Left lung (tissue), 10 donors: ENCODE measurements around the gene HERC2. TPM values are rescaled to one million over a fixed set of nuclear protein-coding genes. Genes with fewer than 3 reads are reported as not detected.
"Not testable (repeated sequence)": the region's sequence is repeated elsewhere in the genome, so short reads cannot be mapped to it uniquely, and the experiment has no call there.

ENCODE experiments used
- ATAC-seq: fragments of 200-7000 bp; cut with Tn5 transposase; one replicate; pipeline ENCODE4 v1.9.1; 2020; ENCODE audit warnings: moderate library complexity
- DNase-seq, 4 donors: peaks; one replicate each; pipeline ENCODE4 v3.0.0-alpha.2; 2013 to 2020
- H3K27ac ChIP-seq, 2 donors: fragments of 200-600 bp; sonication (generic) in 1 of 2; one replicate each; pipeline versions ENCODE4 v1.5.0 to v1.8.0; 2020 to 2021
- H3K27me3 ChIP-seq, 2 donors: fragments of 200-600 bp; sonication (generic) in 1 of 2; one replicate each; pipeline versions ENCODE4 v1.5.0 to v1.8.0; 2020 to 2021
- H3K36me3 ChIP-seq, 2 donors: fragments of 200-600 bp; sonication (generic) in 1 of 2; one replicate each; pipeline versions ENCODE4 v1.5.0 to v1.8.0; 2020 to 2021
- H3K4me1 ChIP-seq, 2 donors: fragments of 200-600 bp; one replicate each; pipeline ENCODE4 v1.8.0; 2021
- H3K4me3 ChIP-seq, 2 donors: fragments of 200-600 bp; sonication (generic) in 1 of 2; one replicate each; pipeline versions ENCODE4 v1.5.0 to v1.8.0; 2020 to 2021; ENCODE audit warnings: mild to moderate bottlenecking in 1 of 2
- H3K9me3 ChIP-seq, 2 donors: fragments of 200-600 bp; sonication (generic) in 1 of 2; one replicate each; pipeline versions ENCODE4 v1.5.0 to v1.8.0; 2020 to 2021
- CTCF ChIP-seq, 2 donors: fragments of 200-600 bp; sonication (generic) in 1 of 2; IDR thresholded peaks; one replicate each; pipeline versions ENCODE4 v1.5.0 to v1.8.0; 2021; ENCODE audit warnings: antibody characterized with exemption in 2 of 2
- intact Hi-C, 2 donors: fragments of 100-400 bp; cut with DNase I; formaldehyde crosslinking; loops; one replicate each; pipeline versions ENCODE4 v1.11.2 to v1.14.2; 2022
- polyA plus RNA-seq, 6 donors: library from polyadenylated mRNA; unstranded; fragments of 120-200 nt; gene quantifications; one replicate each; pipeline ENCODE4 v1.2.1, GENCODE V29; 2013; ENCODE audit not compliant: insufficient read length in 6 of 6
- total RNA-seq, 2 donors: library from RNA; stranded (reverse); fragmentation: NEBNext Ultra II Directional; extraction: Animal tissue kit (Norgen Biotek cat#: 25700); gene quantifications; one replicate each; pipeline ENCODE4 v1.2.1, GENCODE V29; 2021
- donor health status: DM: no; HTN: yes; CAD: no.
- donor health status: DM: no; HTN: no; CAD: no.

The HERC2 gene
- total and polyA plus RNA-seq, 8 donors, result 52.7 to 68.6 (median 56.4) TPM

DNA sequence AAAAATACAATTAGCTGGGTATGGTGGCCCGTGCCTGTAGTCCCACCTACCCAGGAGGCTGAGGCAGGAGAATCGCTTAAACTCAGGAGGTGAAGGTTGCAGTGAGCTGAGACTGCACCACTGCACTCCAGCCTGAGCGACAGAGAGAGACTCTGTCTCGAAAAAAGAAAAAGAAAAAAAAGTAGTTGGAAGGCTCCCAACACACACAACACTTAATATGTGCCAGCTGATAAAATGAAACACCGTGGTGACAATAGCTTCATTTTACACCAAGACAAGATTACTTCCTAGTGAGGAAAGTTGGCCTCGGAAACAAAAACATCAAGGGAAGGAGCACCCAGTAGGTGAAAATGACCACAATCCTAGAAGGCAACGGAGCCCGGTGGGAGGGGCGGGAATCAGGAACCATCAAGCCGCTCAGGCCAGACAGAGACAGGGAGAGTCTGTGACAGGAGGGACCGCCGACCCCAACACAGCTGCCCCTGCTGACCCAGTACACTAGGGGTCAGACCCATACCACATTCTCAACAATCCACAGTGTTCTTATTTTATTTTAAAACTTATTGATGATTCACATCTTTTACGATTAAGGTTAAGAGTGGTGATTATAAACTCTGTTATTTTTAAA, 168.4 kb downstream of the HERC2 start:
- TF ChIP-seq CTCF (IDR thresholded peaks at IDR 0.05), result no peak
- Histone ChIP-seq H3K27ac (no peak overlapping the region), H3K36me3 (peaks cover 0 to 18% of the 10 kb centered on the region in 2 donors), H3K9me3 (peaks cover 0 to 8% of the 10 kb centered on the region in 2 donors), H3K4me1 (no peaks in the 10 kb centered on the region), H3K4me3 (no peak overlapping the region), H3K27me3 (no peaks in the 10 kb centered on the region)
- peak in 1 of 4 donors; percentile 47 for DNase-seq
- intact Hi-C loops, result no loop called here
- ATAC-seq, result no peak

DNA sequence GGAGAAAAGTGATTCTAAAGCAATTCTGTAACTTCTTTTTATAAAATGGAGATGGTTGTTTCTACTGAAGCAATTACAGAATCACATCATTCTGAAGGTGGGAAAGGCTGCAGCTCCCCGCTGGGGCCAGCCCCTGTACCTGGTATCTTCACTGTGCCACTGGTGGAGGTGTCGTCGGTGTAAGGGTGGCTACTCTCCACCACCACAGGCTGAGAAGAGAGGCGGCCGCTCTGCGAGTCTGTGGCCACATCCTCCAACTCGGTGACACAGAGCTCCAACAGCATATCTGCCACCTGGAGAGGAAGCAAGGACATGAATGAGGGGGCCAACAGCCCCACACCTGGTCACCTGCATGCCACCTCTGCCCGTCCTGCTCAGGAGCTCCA, 169.4 kb downstream of the HERC2 start:
- peaks cover 0 to 18% of the 10 kb centered on the region in 2 donors for H3K36me3 ChIP-seq
- H3K4me3 ChIP-seq, intact Hi-C loops, H3K9me3 ChIP-seq, H3K27me3 ChIP-seq, ATAC-seq, H3K27ac ChIP-seq, H3K4me1 ChIP-seq: not testable (repeated sequence)
- peak in 1 of 4 donors; percentile 45 for DNase-seq

- H3K4me3 ChIP-seq, H3K9me3 ChIP-seq, DNase-seq, H3K27ac ChIP-seq, H3K4me1 ChIP-seq, intact Hi-C loops, H3K27me3 ChIP-seq: not testable (repeated sequence)
- peak; percentile 62 for ATAC-seq
- H3K36me3 ChIP-seq, result peaks cover 0 to 18% of the 10 kb centered on the region in 2 donors
Observed at GRCh38 chr15:28151864-28152537, 170.0 kb downstream of the HERC2 start.

- intact Hi-C loops, result no loop called here
- DNase-seq (no peak), ATAC-seq (no peak)
- H3K4me3 ChIP-seq, result no peak overlapping the region
- peaks cover 0 to 8% of the 10 kb centered on the region in 2 donors for H3K9me3 ChIP-seq
- H3K36me3 ChIP-seq, result peaks cover 0 to 46% of the 10 kb centered on the region in 2 donors
- H3K4me1 ChIP-seq, result no peaks in the 10 kb centered on the region
- TF ChIP-seq CTCF (IDR thresholded peaks at IDR 0.05), result no peak
- no peaks in the 10 kb centered on the region for H3K27me3 ChIP-seq
- H3K27ac ChIP-seq, result no peak overlapping the region
Observed at GRCh38 chr15:28147801-28148200, 174.2 kb downstream of the HERC2 start.

DNA sequence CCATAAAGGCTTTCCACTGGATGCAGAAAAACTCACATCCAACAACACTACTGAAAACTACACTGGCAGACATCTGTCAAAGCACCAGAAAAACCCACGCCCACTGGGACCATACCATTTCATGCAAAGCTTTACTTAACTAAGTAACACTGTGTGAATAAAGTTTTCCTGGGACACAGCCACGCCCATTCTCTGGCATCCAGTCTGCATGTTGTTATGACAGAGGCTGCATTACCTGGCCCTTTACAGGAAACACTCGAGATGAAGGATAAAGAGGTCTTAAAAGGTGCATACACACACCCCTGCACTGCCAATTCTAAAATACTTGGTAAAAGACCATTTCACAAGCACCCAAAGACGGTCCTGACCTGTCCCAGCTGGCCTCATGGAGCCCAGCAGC, 176.6 kb downstream of the HERC2 start:
- H3K4me1 ChIP-seq, H3K4me3 ChIP-seq, DNase-seq, H3K27me3 ChIP-seq, H3K9me3 ChIP-seq, ATAC-seq, H3K27ac ChIP-seq, intact Hi-C loops: not testable (repeated sequence)
- peaks cover 0 to 56% of the 10 kb centered on the region in 2 donors for H3K36me3 ChIP-seq

GRCh38 chr15:28140062-28140461, 181.9 kb downstream of the HERC2 start:
- Histone ChIP-seq H3K4me1 (no peaks in the 10 kb centered on the region), H3K4me3 (no peak overlapping the region), H3K27me3 (no peaks in the 10 kb centered on the region), H3K27ac (no peak overlapping the region), H3K36me3 (peaks cover 0 to 58% of the 10 kb centered on the region in 2 donors), H3K9me3 (no peaks in the 10 kb centered on the region)
- DNase-seq (no peak), ATAC-seq (no peak)
- intact Hi-C loops, result no loop called here
- TF ChIP-seq CTCF (IDR thresholded peaks at IDR 0.05), result no peak

DNA sequence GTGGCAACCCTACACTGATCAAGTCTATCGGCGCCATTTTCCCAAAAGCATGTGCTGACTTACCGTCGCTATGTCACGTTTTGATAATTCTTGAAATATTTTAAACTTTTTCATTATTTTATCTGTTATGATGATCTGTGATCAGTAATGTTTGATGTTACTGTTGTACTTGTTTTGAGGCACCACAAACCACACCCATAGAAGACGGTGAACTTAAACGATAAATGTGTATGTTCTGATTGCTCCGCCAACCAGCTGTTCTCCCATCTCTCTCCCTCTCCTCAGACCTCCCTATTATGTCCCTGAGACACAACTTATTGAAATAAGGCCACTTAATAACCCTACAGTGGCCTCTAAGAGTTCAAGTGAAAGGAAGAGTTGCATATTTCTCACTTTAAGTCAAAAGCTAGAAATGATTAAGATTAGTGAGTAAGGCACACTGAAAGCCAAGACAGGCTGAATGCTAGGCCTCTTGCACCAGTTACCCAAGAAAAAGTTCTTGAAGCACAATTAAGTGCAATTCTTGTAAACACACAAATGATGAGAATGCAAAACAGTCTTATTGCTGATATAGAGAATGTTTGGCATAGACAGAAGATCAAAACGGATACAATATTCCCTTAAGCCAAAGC, 184.5 kb downstream of the HERC2 start:
- intact Hi-C loops, result not testable (repeated sequence)

GRCh38 chr15:28136236-28136904, 185.6 kb downstream of the HERC2 start:
- peak in 1 of 4 donors; percentile 29 for DNase-seq
- H3K9me3 ChIP-seq, intact Hi-C loops, H3K4me1 ChIP-seq, ATAC-seq, H3K4me3 ChIP-seq, H3K27me3 ChIP-seq: not testable (repeated sequence)
- peaks cover 0 to 45% of the 10 kb centered on the region in 2 donors for H3K36me3 ChIP-seq
- peak overlapping the region in 1 of 2 donors; percentile 46 for H3K27ac ChIP-seq

More for the DNA sequence above, 184.5 kb downstream of the HERC2 start:
- not testable (repeated sequence) for ATAC-seq, H3K27ac ChIP-seq, H3K4me1 ChIP-seq, H3K9me3 ChIP-seq, H3K4me3 ChIP-seq, DNase-seq, H3K27me3 ChIP-seq
- peaks cover 0 to 45% of the 10 kb centered on the region in 2 donors for H3K36me3 ChIP-seq
